Stomach (tissue), 4 donors: ENCODE measurements around the gene ZSCAN18.

Experiments
- POLR2A ChIP-seq, 4 donors: fragments of 450-650 bp; IDR thresholded peaks; one replicate each; pipeline ENCODE4 v1.6.1; 2016; ENCODE audit warnings: antibody characterized with exemption in 4 of 4, control low read depth in 2 of 4, mild to moderate bottlenecking in 1 of 4, moderate library complexity in 1 of 4
- TF ChIP-seq, protein P1 (sequence below), 7 experiments: fragments of 450-650 bp in 4 of 7; fragments of 200-600 bp in 3 of 7; sonication (generic) in 3 of 7; IDR thresholded peaks; one replicate each; pipeline ENCODE4 v1.5.1; 2016 to 2019; ENCODE audit warnings: antibody characterized with exemption in 7 of 7, control low read depth in 2 of 7, mild to moderate bottlenecking in 1 of 7

- TF ChIP-seq, protein P1, sequence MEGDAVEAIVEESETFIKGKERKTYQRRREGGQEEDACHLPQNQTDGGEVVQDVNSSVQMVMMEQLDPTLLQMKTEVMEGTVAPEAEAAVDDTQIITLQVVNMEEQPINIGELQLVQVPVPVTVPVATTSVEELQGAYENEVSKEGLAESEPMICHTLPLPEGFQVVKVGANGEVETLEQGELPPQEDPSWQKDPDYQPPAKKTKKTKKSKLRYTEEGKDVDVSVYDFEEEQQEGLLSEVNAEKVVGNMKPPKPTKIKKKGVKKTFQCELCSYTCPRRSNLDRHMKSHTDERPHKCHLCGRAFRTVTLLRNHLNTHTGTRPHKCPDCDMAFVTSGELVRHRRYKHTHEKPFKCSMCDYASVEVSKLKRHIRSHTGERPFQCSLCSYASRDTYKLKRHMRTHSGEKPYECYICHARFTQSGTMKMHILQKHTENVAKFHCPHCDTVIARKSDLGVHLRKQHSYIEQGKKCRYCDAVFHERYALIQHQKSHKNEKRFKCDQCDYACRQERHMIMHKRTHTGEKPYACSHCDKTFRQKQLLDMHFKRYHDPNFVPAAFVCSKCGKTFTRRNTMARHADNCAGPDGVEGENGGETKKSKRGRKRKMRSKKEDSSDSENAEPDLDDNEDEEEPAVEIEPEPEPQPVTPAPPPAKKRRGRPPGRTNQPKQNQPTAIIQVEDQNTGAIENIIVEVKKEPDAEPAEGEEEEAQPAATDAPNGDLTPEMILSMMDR (IDR thresholded peaks at IDR 0.05): no peak
- TF ChIP-seq POLR2A (IDR thresholded peaks at IDR 0.05): no peak
These were observed 52.5 kb downstream of the ZSCAN18 start for GRCh38 chr19:58045411-58046050.
